Vagina (tissue), 2 donors: Measurements from ENCODE around the gene GADD45GIP1.

Experiments
- CTCF ChIP-seq, 3 experiments: fragments of 450-650 bp in 2 of 3; fragments of 200-600 bp in 1 of 3; sonication (generic) in 1 of 3; IDR thresholded peaks; one replicate each; pipeline ENCODE4 v1.5.1; 2017 to 2019; ENCODE audit warnings: antibody characterized with exemption in 3 of 3, mild to moderate bottlenecking in 2 of 3, moderate library complexity in 2 of 3
- POLR2AphosphoS5 ChIP-seq, 2 donors: sonication (generic); formaldehyde crosslinking; IDR thresholded peaks; one replicate each; pipeline ENCODE4 v1.9.0; 2017; ENCODE audit warnings: antibody characterized with exemption in 2 of 2, mild to moderate bottlenecking in 2 of 2, low read depth in 1 of 2; ENCODE audit not compliant: insufficient read depth in 1 of 2

- TF ChIP-seq CTCF (IDR thresholded peaks at IDR 0.05) (no peak), POLR2AphosphoS5 (IDR thresholded peaks at IDR 0.05; ENCODE audit: insufficient read depth in 1 of 2, low read depth in 1 of 2) (no peak)
These were observed 10.8 kb downstream of the GADD45GIP1 start for GRCh38 chr19:12946092-12946721.
